KOPT-K1 (cell line): ENCODE results near the gene ELK4.
A peak's percentile ranks its signal among the peaks of the same experiment; 100 is the strongest.

Experiments used
- H3K27ac ChIP-seq: fragments of 200-600 bp; sonication (generic); 2 replicates; pipeline ENCODE4 v1.5.1; 2016; ENCODE audit warnings: antibody characterized with exemption, mild to moderate bottlenecking, low read depth, low read length; ENCODE audit not compliant: poor library complexity, severe bottlenecking
- H3K36me3 ChIP-seq: fragments of 200-600 bp; sonication (generic); 2 replicates; pipeline ENCODE4 v1.5.1; 2017; ENCODE audit warnings: antibody characterized with exemption, mild to moderate bottlenecking, low read length, moderate library complexity; ENCODE audit not compliant: insufficient read depth
- H3K9me3 ChIP-seq: fragments of 200-600 bp; sonication (generic); 2 replicates; pipeline ENCODE4 v1.5.1; 2017; ENCODE audit warnings: antibody characterized with exemption, low read length, mild to moderate bottlenecking; ENCODE audit not compliant: insufficient read depth, poor library complexity, severe bottlenecking

ELK4 gene

GRCh38 chr1:205631768-205632668 lies at the start of gene ELK4:
ELK4 (minus strand) TSS chr1:205632011; CDS start chr1:205623882, 8,129 bp downstream.
- peaks cover 13% of the 10 kb centered on the region; the same call in 1 of the 2 replicates for H3K36me3 ChIP-seq
- H3K27ac ChIP-seq: peak within 1 kb of the TSS; percentile 83

GRCh38 chr1:205681364-205681763 lies 49.6 kb upstream of the ELK4 start:
- H3K36me3 ChIP-seq: no peaks in the 10 kb centered on the region
- no peak overlapping the region for H3K27ac ChIP-seq
- H3K9me3 ChIP-seq: no peaks in the 10 kb centered on the region

More at GRCh38 chr1:205631768-205632668, at the start of gene ELK4:
- H3K9me3 ChIP-seq: no peaks in the 10 kb centered on the region

- no peaks in the 10 kb centered on the region for H3K9me3 ChIP-seq
- H3K27ac ChIP-seq: no peak within 1 kb of the TSS
- H3K36me3 ChIP-seq: no peaks in the 10 kb centered on the region
Observed at GRCh38 chr1:205680073-205680851, 48.5 kb upstream of the ELK4 start, which contains the start of gene SLC45A3. SLC45A3 (minus strand) TSS chr1:205680509; CDS start chr1:205664656, 15,853 bp downstream.

GRCh38 chr1:205678286-205679111 lies 46.7 kb upstream of the ELK4 start:
- no peaks in the 10 kb centered on the region for H3K36me3 ChIP-seq
- no peaks in the 10 kb centered on the region for H3K9me3 ChIP-seq
- H3K27ac ChIP-seq: no peak overlapping the region

GRCh38 chr1:205677167-205677566 lies 45.4 kb upstream of the ELK4 start:
- no peak overlapping the region for H3K27ac ChIP-seq
- H3K9me3 ChIP-seq: no peaks in the 10 kb centered on the region
- H3K36me3 ChIP-seq: no peaks in the 10 kb centered on the region

GRCh38 chr1:205676597-205676996 lies 44.8 kb upstream of the ELK4 start:
- H3K9me3 ChIP-seq: no peaks in the 10 kb centered on the region
- no peak overlapping the region for H3K27ac ChIP-seq
- H3K36me3 ChIP-seq: no peaks in the 10 kb centered on the region

GRCh38 chr1:205676002-205676401 lies 44.2 kb upstream of the ELK4 start:
- no peaks in the 10 kb centered on the region for H3K9me3 ChIP-seq
- H3K27ac ChIP-seq: no peak overlapping the region
- no peaks in the 10 kb centered on the region for H3K36me3 ChIP-seq

- no peak overlapping the region for H3K27ac ChIP-seq
- H3K36me3 ChIP-seq: no peaks in the 10 kb centered on the region
- no peaks in the 10 kb centered on the region for H3K9me3 ChIP-seq
Observed at GRCh38 chr1:205675247-205675646, 43.4 kb upstream of the ELK4 start.

- no peak overlapping the region for H3K27ac ChIP-seq
- H3K36me3 ChIP-seq: no peaks in the 10 kb centered on the region
Observed at GRCh38 chr1:205672970-205673369, 41.2 kb upstream of the ELK4 start.

GRCh38 chr1:205672395-205672889 lies 40.6 kb upstream of the ELK4 start:
- H3K36me3 ChIP-seq: no peaks in the 10 kb centered on the region
- no peak overlapping the region for H3K27ac ChIP-seq
- H3K9me3 ChIP-seq: no peaks in the 10 kb centered on the region

More at GRCh38 chr1:205672970-205673369, 41.2 kb upstream of the ELK4 start:
- no peaks in the 10 kb centered on the region for H3K9me3 ChIP-seq

- H3K36me3 ChIP-seq: no peaks in the 10 kb centered on the region
- H3K27ac ChIP-seq: no peak overlapping the region
- no peaks in the 10 kb centered on the region for H3K9me3 ChIP-seq
Observed at GRCh38 chr1:205670611-205671430, 39.0 kb upstream of the ELK4 start.

- no peaks in the 10 kb centered on the region for H3K36me3 ChIP-seq
- no peaks in the 10 kb centered on the region for H3K9me3 ChIP-seq
- H3K27ac ChIP-seq: no peak overlapping the region
Observed at GRCh38 chr1:205670150-205670446, 38.3 kb upstream of the ELK4 start.

GRCh38 chr1:205669341-205670149 lies 37.7 kb upstream of the ELK4 start:
- H3K36me3 ChIP-seq: no peaks in the 10 kb centered on the region
- no peak overlapping the region for H3K27ac ChIP-seq
- no peaks in the 10 kb centered on the region for H3K9me3 ChIP-seq
